HG03060 (cell line): ENCODE data around the gene GJB2.

ENCODE experiments used
- ATAC-seq: cut with Tn5 transposase; IDR thresholded peaks from one replicate; pipeline ENCODE4 v1.9.1; 2021; ENCODE audit warnings: low read depth, moderate number of reproducible peaks; ENCODE audit not compliant: unreplicated experiment

GJB2 gene

GRCh38 chr13:20142927-20143480 is 49.7 kb downstream of the GJB2 start:
- no peak for ATAC-seq

GRCh38 chr13:20142023-20142926 is 50.5 kb downstream of the GJB2 start:
- ATAC-seq: no peak

GRCh38 chr13:20141238-20142022 is 51.3 kb downstream of the GJB2 start:
- no peak for ATAC-seq

GRCh38 chr13:20140487-20140886 is 52.3 kb downstream of the GJB2 start:
- ATAC-seq: no peak

GRCh38 chr13:20137875-20138274 is 54.9 kb downstream of the GJB2 start:
- no peak for ATAC-seq
